ENCODE measurements around the gene HHIPL1.

HHIPL1 gene

DNA sequence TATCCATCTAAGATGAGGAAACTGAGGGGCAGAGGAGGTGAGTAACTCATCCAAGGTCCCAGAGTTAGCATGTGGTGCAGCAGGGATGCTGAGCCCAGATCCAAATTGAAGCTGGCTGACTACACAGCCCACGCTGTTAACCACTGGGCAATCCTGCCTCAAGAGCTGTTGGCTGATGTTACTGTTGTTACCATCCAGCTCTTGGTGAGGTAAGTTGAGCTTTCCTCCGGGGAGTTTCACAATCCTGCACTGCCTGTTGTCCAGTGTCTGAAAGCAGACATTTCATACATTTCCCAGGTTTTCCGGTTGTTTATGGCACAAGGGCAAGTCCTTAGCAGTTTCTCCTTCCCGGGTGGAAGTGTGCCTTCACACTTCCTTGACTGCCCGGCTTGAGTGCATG lies 53.7 kb downstream of the HHIPL1 start:
- Histone ChIP-seq H3K36me3 (ENCODE audit: control insufficient read depth in 2 of 2, insufficient read depth in 2 of 2, low read length in 2 of 2) (no peaks in the 10 kb centered on the region), H3K4me3 (ENCODE audit: low read length in 2 of 2) (no peak overlapping the region), H3K9ac (ENCODE audit: low read depth in 1 of 2, low read length in 2 of 2) (no peak overlapping the region), H3K27me3 (ENCODE audit: control insufficient read depth in 2 of 2, insufficient read depth in 2 of 2, low read length in 2 of 2) (no peaks in the 10 kb centered on the region), H3K4me1 (ENCODE audit: control insufficient read depth in 2 of 2, insufficient read depth in 2 of 2, low read length in 2 of 2) (no peaks in the 10 kb centered on the region), H3K27ac (ENCODE audit: low read depth in 2 of 2, low read length in 2 of 2) (no peak overlapping the region), H3K9me3 (ENCODE audit: control insufficient read depth in 2 of 2, low read length in 2 of 2) (peaks cover 7 to 8% of the 10 kb centered on the region in 2 donors)

DNA sequence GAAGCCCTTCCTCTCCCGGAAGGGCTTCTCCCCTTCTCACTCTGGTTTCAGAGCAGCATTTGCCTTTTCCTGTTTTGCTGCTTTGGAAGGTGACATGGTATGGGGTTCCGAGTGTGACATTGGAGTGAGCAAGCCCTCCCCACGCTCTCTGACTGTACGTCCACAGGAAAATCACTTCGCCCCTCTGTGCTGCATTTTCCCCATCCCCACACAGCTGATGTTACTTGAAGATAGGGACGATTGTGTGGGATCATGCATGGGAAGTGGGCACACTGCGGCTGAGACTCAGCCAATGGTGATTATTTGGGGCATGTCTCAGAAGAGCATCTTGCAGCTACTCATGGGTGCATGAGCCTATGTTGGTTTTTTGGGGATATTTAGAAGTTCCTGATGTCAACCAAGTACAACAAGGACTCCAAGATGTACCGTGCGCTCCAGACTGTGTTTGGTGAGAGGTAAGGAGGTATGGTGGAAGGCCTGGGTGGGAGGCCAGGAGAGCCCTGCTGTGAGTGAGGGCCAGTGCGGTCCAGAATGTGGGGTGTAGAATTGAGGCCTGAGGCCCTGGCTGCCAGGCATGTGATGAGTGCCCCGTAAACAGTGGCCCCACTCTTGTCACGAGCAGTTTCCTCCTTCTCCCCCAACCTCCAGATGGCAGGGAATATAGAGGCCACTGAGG lies 54.3 kb downstream of the HHIPL1 start:
- Histone ChIP-seq H3K9me3 (ENCODE audit: control insufficient read depth in 2 of 2, low read length in 2 of 2) (peaks cover 8 to 10% of the 10 kb centered on the region in 2 donors), H3K27ac (ENCODE audit: low read depth in 2 of 2, low read length in 2 of 2) (no peak overlapping the region), H3K4me3 (ENCODE audit: low read length in 2 of 2) (no peak overlapping the region), H3K27me3 (ENCODE audit: control insufficient read depth in 2 of 2, insufficient read depth in 2 of 2, low read length in 2 of 2) (no peaks in the 10 kb centered on the region), H3K4me1 (ENCODE audit: control insufficient read depth in 2 of 2, insufficient read depth in 2 of 2, low read length in 2 of 2) (no peaks in the 10 kb centered on the region), H3K36me3 (ENCODE audit: control insufficient read depth in 2 of 2, insufficient read depth in 2 of 2, low read length in 2 of 2) (no peaks in the 10 kb centered on the region), H3K9ac (ENCODE audit: low read depth in 1 of 2, low read length in 2 of 2) (no peak overlapping the region)

DNA sequence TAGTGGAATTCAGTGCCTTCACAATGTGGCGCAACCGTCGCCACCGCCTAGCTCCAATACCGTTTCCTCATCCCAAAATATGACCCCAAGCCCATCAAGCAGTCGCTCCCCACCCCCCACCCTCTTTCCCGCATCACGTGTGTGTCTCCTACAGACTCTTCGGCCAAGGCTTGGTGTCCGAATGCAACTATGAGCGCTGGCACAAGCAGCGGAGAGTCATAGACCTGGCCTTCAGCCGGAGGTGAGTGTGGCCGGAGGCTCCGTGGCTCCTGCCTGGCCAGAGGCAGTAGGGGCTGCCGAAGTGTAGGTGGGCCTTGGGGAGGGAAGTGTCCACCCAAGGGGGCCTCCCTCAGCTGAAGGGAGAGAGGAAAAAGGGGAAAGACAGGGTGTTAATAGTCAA lies 54.9 kb downstream of the HHIPL1 start:
- H3K9ac ChIP-seq (ENCODE audit: low read depth in 1 of 2, low read length in 2 of 2) = no peak overlapping the region
- no peak overlapping the region for H3K4me3 ChIP-seq (ENCODE audit: low read length in 2 of 2)
- no peak overlapping the region for H3K27ac ChIP-seq (ENCODE audit: low read depth in 2 of 2, low read length in 2 of 2)
- peaks cover 8 to 10% of the 10 kb centered on the region in 2 donors for H3K9me3 ChIP-seq (ENCODE audit: control insufficient read depth in 2 of 2, low read length in 2 of 2)
- no peaks in the 10 kb centered on the region for H3K4me1 ChIP-seq (ENCODE audit: control insufficient read depth in 2 of 2, insufficient read depth in 2 of 2, low read length in 2 of 2)
- H3K36me3 ChIP-seq (ENCODE audit: control insufficient read depth in 2 of 2, insufficient read depth in 2 of 2, low read length in 2 of 2) = no peaks in the 10 kb centered on the region
- no peaks in the 10 kb centered on the region for H3K27me3 ChIP-seq (ENCODE audit: control insufficient read depth in 2 of 2, insufficient read depth in 2 of 2, low read length in 2 of 2)

DNA sequence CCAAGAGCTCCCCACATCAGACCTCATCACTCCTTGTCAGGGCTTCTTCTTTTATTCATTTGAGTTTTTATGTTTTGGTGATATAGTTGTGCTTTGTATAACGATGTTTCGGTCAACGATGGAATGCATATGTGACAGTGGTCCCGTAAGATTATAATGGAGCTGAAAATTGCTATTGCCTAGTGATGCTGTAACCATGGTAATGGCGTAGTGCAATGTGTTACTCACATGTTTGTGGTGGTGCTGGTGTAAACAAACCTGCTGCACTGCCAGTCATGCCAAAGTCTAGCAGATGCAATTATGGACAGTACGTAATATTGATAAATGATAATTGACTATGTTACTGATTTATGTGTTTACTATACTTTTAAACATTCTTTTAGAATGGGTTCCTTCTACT lies 55.5 kb downstream of the HHIPL1 start:
- no peaks in the 10 kb centered on the region for H3K27me3 ChIP-seq (ENCODE audit: control insufficient read depth in 2 of 2, insufficient read depth in 2 of 2, low read length in 2 of 2)
- no peak overlapping the region for H3K27ac ChIP-seq (ENCODE audit: low read depth in 2 of 2, low read length in 2 of 2)
- H3K9ac ChIP-seq (ENCODE audit: low read depth in 1 of 2, low read length in 2 of 2) = no peak overlapping the region
- H3K4me3 ChIP-seq (ENCODE audit: low read length in 2 of 2) = no peak overlapping the region
- no peaks in the 10 kb centered on the region for H3K4me1 ChIP-seq (ENCODE audit: control insufficient read depth in 2 of 2, insufficient read depth in 2 of 2, low read length in 2 of 2)
- H3K9me3 ChIP-seq (ENCODE audit: control insufficient read depth in 2 of 2, low read length in 2 of 2) = peaks cover 8 to 10% of the 10 kb centered on the region in 2 donors
- no peaks in the 10 kb centered on the region for H3K36me3 ChIP-seq (ENCODE audit: control insufficient read depth in 2 of 2, insufficient read depth in 2 of 2, low read length in 2 of 2)

DNA sequence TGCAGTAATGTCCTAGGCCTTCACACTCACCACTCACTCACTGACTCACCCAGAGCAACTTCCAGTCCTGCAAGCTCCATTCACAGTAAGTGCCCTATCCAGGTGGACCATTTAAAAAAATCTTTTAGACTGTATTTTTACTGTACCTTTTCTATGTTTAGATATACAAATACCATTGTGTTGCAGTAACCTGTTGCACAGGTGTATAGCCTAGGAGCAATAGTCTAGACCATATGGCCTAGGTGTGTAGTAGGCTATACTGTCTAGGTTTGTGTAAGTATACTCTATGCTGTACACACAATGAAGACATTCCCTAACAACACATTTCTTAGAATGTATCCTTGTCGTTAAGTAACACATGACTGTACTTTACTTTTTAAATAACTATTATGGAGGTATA lies 56.3 kb downstream of the HHIPL1 start:
- no peak overlapping the region for H3K27ac ChIP-seq (ENCODE audit: low read depth in 2 of 2, low read length in 2 of 2)
- no peaks in the 10 kb centered on the region for H3K36me3 ChIP-seq (ENCODE audit: control insufficient read depth in 2 of 2, insufficient read depth in 2 of 2, low read length in 2 of 2)
- H3K9me3 ChIP-seq (ENCODE audit: control insufficient read depth in 2 of 2, low read length in 2 of 2) = peaks cover 8 to 10% of the 10 kb centered on the region in 2 donors
- H3K27me3 ChIP-seq (ENCODE audit: control insufficient read depth in 2 of 2, insufficient read depth in 2 of 2, low read length in 2 of 2) = no peaks in the 10 kb centered on the region
- H3K4me3 ChIP-seq (ENCODE audit: low read length in 2 of 2) = no peak overlapping the region
- H3K9ac ChIP-seq (ENCODE audit: low read depth in 1 of 2, low read length in 2 of 2) = no peak overlapping the region
- H3K4me1 ChIP-seq (ENCODE audit: control insufficient read depth in 2 of 2, insufficient read depth in 2 of 2, low read length in 2 of 2) = no peaks in the 10 kb centered on the region

DNA sequence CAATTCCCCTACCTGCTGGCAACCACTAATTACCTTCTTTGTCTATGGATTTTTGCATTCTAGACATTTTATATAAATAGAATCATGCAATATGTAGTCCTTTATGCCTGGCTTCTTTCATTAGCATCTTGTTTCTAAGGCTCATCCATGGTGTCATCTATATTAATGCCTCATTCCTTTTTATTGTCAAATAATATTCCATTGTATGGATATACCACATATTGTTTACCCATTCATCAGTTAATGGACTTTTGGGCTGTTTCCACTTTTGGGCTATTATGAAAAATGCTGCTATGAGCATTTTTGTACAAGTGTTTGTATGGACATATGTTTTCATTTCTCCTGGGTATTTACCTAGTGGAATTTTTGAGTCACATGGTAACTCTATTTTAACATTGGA lies 57.2 kb downstream of the HHIPL1 start:
- Histone ChIP-seq H3K27me3 (ENCODE audit: control insufficient read depth in 2 of 2, insufficient read depth in 2 of 2, low read length in 2 of 2) (no peaks in the 10 kb centered on the region), H3K4me1 (ENCODE audit: control insufficient read depth in 2 of 2, insufficient read depth in 2 of 2, low read length in 2 of 2) (no peaks in the 10 kb centered on the region), H3K36me3 (ENCODE audit: control insufficient read depth in 2 of 2, insufficient read depth in 2 of 2, low read length in 2 of 2) (no peaks in the 10 kb centered on the region), H3K9ac (ENCODE audit: low read depth in 1 of 2, low read length in 2 of 2) (no peak overlapping the region), H3K9me3 (ENCODE audit: control insufficient read depth in 2 of 2, low read length in 2 of 2) (peaks cover 8 to 10% of the 10 kb centered on the region in 2 donors), H3K27ac (ENCODE audit: low read depth in 2 of 2, low read length in 2 of 2) (no peak overlapping the region), H3K4me3 (ENCODE audit: low read length in 2 of 2) (no peak overlapping the region)

DNA sequence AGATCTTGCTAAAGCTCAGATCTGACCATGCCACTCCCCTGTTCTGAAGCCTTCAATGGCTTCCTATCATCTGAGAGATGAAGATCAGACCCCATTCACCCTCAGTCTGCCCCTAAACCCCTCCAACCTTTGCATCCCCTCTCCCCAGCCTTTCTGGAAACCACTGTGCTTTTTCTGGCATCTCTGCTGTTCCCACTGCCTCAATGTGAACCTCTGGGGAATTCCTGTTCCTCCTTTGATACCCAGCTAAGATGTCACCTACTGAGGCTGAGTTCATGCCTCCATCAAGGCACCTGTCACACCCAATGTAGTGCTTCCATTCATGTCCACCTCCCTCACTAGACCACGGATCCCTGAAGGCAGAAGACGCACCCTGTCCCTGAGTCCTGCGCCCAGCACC lies 58.5 kb downstream of the HHIPL1 start:
- Histone ChIP-seq H3K9ac (ENCODE audit: low read depth in 1 of 2, low read length in 2 of 2) (no peak overlapping the region), H3K27ac (ENCODE audit: low read depth in 2 of 2, low read length in 2 of 2) (no peak overlapping the region), H3K27me3 (ENCODE audit: control insufficient read depth in 2 of 2, insufficient read depth in 2 of 2, low read length in 2 of 2) (no peaks in the 10 kb centered on the region), H3K4me3 (ENCODE audit: low read length in 2 of 2) (no peak overlapping the region), H3K9me3 (ENCODE audit: control insufficient read depth in 2 of 2, low read length in 2 of 2) (peaks cover 8 to 10% of the 10 kb centered on the region in 2 donors), H3K4me1 (ENCODE audit: control insufficient read depth in 2 of 2, insufficient read depth in 2 of 2, low read length in 2 of 2) (no peaks in the 10 kb centered on the region), H3K36me3 (ENCODE audit: control insufficient read depth in 2 of 2, insufficient read depth in 2 of 2, low read length in 2 of 2) (no peaks in the 10 kb centered on the region)

DNA sequence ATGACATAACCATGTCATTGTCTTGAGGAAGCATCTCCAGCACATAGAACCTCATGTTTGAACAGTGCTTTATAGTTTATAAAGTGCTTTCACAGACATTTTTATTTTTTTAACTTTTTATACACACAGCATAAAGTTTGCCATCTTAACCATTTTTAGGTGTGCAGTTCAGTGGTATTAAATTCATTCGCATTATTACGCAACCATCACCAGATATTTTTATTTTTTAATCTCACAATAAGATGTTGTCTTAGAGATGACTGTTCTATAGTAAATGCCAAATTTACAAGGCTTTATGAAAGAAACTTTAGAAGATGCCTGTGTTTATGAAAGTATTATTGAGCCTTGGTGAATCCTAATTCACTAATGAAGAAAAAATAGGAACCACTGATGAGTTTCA lies 59.1 kb downstream of the HHIPL1 start:
- H3K4me1 ChIP-seq (ENCODE audit: control insufficient read depth in 2 of 2, insufficient read depth in 2 of 2, low read length in 2 of 2) = no peaks in the 10 kb centered on the region
- no peak overlapping the region for H3K4me3 ChIP-seq (ENCODE audit: low read length in 2 of 2)
- H3K9me3 ChIP-seq (ENCODE audit: control insufficient read depth in 2 of 2, low read length in 2 of 2) = peaks cover 8 to 10% of the 10 kb centered on the region in 2 donors
- H3K27me3 ChIP-seq (ENCODE audit: control insufficient read depth in 2 of 2, insufficient read depth in 2 of 2, low read length in 2 of 2) = no peaks in the 10 kb centered on the region
- no peak overlapping the region for H3K9ac ChIP-seq (ENCODE audit: low read depth in 1 of 2, low read length in 2 of 2)
- H3K36me3 ChIP-seq (ENCODE audit: control insufficient read depth in 2 of 2, insufficient read depth in 2 of 2, low read length in 2 of 2) = no peaks in the 10 kb centered on the region
- no peak overlapping the region for H3K27ac ChIP-seq (ENCODE audit: low read depth in 2 of 2, low read length in 2 of 2)

DNA sequence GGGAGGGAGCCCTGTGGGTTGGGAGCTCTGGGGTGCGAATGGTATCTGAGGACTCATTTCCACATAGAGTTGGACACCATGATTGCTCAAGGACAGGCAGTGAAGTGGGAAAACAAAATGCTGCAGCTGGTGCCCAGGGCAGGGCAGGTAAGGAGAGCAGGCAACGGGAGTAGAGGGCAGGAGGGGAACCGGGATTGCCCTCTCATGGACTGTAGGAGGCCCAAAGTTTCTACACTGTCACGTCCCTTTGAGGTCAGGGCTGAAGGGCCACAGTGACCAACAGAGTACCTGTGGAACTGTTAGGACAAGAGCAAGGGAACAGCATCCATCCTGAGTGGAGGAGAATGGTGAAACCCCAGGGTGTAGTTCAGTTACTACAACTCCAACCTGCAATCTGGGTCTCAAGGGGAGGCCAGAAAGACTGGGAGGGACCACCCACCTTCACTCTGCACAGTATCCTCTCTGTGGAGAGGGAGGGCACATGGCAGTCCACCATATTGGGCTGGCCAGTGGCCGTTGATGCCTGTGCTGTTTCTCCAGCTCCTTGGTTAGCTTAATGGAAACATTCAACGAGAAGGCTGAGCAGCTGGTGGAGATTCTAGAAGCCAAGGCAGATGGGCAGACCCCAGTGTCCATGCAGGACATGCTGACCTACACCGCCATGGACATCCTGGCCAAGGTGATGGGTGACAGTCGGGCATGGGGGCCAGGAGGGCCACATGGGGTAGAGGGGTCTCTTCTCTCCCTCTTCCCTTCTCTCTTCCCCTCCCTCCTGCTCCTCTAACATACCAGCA lies 61.4 kb downstream of the HHIPL1 start:
- no peaks in the 10 kb centered on the region for H3K4me1 ChIP-seq (ENCODE audit: control insufficient read depth in 2 of 2, insufficient read depth in 2 of 2, low read length in 2 of 2)
- H3K27me3 ChIP-seq (ENCODE audit: control insufficient read depth in 2 of 2, insufficient read depth in 2 of 2, low read length in 2 of 2) = no peaks in the 10 kb centered on the region
- peaks cover 8 to 10% of the 10 kb centered on the region in 2 donors for H3K9me3 ChIP-seq (ENCODE audit: control insufficient read depth in 2 of 2, low read length in 2 of 2)
- no peaks in the 10 kb centered on the region for H3K36me3 ChIP-seq (ENCODE audit: control insufficient read depth in 2 of 2, insufficient read depth in 2 of 2, low read length in 2 of 2)
- H3K4me3 ChIP-seq (ENCODE audit: low read length in 2 of 2) = no peak overlapping the region
- no peak overlapping the region for H3K27ac ChIP-seq (ENCODE audit: low read depth in 2 of 2, low read length in 2 of 2)
- H3K9ac ChIP-seq (ENCODE audit: low read depth in 1 of 2, low read length in 2 of 2) = no peak overlapping the region

DNA sequence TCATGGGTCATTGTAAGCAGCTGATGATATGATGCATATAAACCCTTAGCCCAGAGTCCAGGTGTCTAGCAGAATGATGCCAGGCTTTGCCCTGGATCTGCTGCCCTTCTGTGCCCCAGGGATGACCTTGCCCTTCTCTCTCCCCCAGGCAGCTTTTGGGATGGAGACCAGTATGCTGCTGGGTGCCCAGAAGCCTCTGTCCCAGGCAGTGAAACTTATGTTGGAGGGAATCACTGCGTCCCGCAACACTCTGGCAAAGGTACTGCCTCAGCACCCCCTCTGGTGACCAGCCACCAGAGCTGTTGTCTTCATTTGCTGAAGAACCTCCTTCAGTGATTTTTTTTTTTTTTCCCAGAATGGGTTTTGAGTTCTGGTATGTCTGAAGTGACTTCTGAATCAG lies 62.5 kb downstream of the HHIPL1 start:
- Histone ChIP-seq H3K36me3 (ENCODE audit: control insufficient read depth in 2 of 2, insufficient read depth in 2 of 2, low read length in 2 of 2) (no peaks in the 10 kb centered on the region), H3K4me3 (ENCODE audit: low read length in 2 of 2) (no peak overlapping the region), H3K27ac (ENCODE audit: low read depth in 2 of 2, low read length in 2 of 2) (no peak overlapping the region), H3K4me1 (ENCODE audit: control insufficient read depth in 2 of 2, insufficient read depth in 2 of 2, low read length in 2 of 2) (no peaks in the 10 kb centered on the region), H3K27me3 (ENCODE audit: control insufficient read depth in 2 of 2, insufficient read depth in 2 of 2, low read length in 2 of 2) (no peaks in the 10 kb centered on the region), H3K9me3 (ENCODE audit: control insufficient read depth in 2 of 2, low read length in 2 of 2) (peaks cover 8 to 10% of the 10 kb centered on the region in 2 donors), H3K9ac (ENCODE audit: low read depth in 1 of 2, low read length in 2 of 2) (no peak overlapping the region)
